Stimulated activated CD8-positive, alpha-beta memory T cell treated with anti-CD3 and anti-CD28 coated beads, Interleukin-15, amount 100 ng/mL, for 1 hour (primary cell): ENCODE data around the gene FBXO10.
"Not testable (repeated sequence)": the region's sequence is repeated elsewhere in the genome, so short reads cannot be mapped to it uniquely, and the experiment has no call there.

ENCODE experiments used
- DNase-seq: peaks from one replicate; pipeline ENCODE4 v3.0.0-alpha.2; 2020; ENCODE audit warnings: low read depth

Gene FBXO10

DNA sequence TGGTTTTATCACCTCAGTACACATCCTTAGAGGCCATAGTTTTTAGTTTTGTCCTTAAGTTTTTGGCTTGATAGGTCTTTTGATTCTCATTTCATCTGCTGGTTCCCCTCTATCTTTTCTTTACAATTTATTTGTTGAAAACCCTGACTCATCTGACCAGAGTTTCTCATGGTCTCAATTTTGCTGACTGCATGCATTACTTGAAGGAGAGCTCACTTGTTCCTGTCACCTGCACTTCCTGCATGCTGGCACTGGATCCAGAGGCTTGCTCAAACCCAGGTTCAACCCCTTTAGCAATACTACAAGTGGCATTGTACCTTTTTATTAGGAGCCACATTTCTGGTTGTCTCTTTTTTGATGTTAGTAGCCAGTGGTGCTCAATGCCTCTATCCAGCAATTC is 26.7 kb downstream of the FBXO10 start:
- DNase-seq = no peak

- DNase-seq = no peak
Observed at GRCh38 chr9:37547328-37547878, 28.8 kb downstream of the FBXO10 start.

- no peak for DNase-seq
Observed at GRCh38 chr9:37543468-37543867, 32.7 kb downstream of the FBXO10 start.

DNA sequence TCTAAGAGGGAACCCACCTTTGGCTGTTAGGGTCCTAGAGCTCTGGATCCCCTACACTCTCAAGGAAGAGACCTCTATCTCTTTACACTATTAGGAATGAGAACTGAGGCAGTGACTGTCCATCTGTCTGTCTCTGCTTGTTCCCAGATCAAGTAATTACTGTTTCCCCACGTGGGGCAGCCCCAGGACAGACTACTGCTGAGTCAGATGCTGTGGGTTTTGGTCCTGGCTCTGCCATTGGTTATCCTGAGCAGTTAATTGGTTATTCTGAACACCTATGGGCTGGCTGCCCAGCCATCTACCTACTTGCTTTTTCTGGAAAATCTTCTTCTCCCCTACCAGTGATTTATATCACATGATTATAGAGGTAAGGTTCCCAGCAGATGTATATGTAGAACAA is 33.3 kb downstream of the FBXO10 start:
- DNase-seq = no peak

GRCh38 chr9:37542488-37542887 is 33.7 kb downstream of the FBXO10 start:
- no peak for DNase-seq

DNA sequence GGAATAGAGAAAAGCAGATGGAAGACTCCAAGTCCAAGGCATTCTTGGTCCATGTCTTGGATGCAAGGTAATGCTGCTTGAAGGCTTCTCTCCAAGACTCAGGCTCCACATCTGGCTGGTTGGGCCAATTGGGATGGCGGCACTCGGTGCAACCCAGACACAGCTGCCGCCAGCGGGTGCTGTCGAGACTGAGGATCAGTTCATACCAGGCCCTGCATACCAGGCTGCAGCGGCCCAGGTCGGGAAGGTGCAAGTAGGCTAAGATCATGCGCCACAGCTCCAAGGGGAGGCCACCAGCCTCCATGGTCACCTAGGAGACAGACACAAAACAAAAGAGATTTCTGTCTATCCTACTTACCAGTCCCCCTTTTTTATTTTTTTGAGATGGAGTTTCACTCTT is 34.7 kb downstream of the FBXO10 start:
- DNase-seq = no peak

DNA sequence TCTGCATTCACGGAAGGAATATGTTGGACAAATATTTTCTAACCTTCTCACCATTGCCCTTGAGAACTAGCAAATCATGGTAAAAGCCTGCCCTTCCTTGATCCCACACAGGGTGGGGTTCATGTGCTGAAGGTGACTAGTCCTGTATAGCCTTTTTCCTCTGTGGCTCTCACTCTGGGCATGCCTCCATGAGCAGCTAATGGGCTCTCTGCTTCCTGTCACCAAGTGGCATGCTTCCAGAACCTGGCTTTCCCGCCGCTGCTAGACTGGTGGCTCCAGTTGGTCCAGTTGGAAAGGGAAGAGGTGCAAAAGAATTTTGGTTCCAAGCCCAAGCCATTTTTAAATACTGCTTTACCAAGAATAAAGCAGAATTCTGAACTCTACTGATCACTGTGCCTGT is 35.5 kb downstream of the FBXO10 start:
- DNase-seq = no peak

- DNase-seq = no peak
Observed at GRCh38 chr9:37539634-37540033, 36.5 kb downstream of the FBXO10 start.

GRCh38 chr9:37538099-37538498 is 38.1 kb downstream of the FBXO10 start:
- no peak for DNase-seq

- DNase-seq = no peak
Observed at GRCh38 chr9:37534901-37535300, 41.3 kb downstream of the FBXO10 start.

DNA sequence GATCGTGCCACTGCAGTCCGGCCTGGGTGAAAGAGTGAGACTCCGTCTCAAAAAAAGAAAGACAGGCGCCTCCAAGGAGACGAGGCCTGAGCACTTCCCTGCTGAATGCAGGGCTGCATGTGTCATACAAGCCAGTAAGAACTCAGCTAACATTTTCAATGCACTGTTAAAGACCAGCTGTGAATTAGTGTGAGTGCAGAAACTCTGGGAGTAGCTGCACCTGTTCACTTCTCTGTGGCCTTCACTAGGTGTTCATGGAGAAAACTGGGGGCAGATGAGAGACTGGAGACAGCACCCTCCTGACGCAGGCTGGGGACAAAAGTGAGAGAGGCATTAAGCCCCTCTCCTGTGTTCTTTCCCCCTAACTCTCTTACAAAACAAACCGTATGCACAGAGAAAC is 41.8 kb downstream of the FBXO10 start:
- DNase-seq = no peak

- no peak for DNase-seq
Observed at GRCh38 chr9:37531699-37532098, 44.5 kb downstream of the FBXO10 start.

DNA sequence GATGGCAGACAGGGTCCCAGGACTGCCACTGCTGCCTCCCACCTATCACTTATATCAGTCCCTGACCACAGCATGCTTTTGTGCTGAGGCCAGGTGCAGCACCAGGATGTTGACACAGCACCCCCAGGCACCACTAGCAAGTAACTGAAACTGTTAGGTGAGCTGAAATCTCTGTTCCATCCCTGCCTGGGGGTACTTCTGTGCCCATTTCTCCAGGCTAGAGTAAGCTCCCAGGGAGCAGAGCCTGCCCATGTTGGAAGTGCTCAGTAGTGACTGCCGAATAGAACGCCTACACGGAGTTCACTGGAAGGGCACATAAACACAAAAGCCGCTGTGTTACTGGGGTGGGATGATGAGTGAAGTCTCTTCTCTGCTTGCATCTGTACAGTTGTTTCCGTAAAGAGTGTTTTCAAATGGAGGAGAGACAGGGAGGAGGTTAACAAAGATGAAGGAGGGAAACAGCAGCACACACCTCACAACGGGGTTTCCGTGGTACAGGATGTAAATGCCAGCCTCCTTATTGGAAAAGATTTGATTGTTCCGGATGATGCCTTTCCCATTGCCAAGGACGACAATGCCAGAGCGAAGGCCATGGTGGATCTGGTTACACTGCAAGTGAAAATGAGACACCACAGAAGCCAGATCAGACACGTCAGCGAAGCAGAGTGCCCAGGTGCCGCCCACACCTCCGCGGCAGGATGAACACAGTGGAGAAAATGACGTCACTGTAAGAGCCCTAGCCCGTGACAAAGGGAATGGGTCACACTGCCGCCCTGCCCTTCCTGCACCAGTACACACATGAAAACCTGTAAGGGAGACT is 47.3 kb downstream of the FBXO10 start:
- peak; percentile 21 for DNase-seq

GRCh38 chr9:37523916-37524315 is 52.3 kb downstream of the FBXO10 start:
- DNase-seq = no peak

GRCh38 chr9:37522971-37523370 is 53.2 kb downstream of the FBXO10 start:
- DNase-seq = no peak

DNA sequence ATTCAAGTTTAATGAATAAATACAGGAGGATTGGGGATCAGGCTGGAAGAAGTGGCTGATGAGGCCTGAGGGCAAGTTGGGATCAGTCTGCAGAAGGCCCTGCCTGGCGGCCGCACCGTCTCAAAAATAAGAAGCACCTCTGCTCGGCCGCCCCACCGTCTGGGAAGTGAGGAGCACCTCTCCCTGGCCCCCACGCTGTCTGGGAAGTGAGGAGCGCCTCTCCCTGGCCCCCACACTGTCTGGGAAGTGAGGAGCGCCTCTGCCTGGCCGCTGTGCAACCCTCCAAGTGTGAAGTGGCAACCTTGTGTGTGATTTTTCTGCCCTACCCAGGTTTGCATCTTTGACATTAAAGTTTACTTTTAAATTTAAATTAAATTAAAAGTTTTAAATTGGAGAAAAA is 55.1 kb downstream of the FBXO10 start:
- DNase-seq = no peak

DNA sequence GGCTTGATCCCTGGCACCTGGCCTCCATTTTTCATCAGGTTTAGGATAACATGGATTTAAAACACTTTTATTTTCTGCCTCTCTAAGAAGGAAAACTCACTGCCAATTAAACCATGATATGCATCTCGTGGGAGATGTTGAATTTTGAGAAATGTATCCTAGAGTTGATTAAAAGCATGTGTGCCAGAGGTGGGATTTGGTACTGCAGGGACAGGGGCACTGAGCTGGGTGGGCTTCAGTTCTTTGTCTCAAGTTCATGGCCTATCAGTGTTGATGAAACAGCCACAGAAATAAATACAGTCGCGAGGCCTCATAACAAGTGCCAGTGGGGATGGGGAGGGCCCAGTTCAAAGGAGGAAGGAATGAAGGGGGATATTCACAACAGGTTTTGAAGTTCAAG is 55.5 kb downstream of the FBXO10 start:
- DNase-seq = no peak

DNA sequence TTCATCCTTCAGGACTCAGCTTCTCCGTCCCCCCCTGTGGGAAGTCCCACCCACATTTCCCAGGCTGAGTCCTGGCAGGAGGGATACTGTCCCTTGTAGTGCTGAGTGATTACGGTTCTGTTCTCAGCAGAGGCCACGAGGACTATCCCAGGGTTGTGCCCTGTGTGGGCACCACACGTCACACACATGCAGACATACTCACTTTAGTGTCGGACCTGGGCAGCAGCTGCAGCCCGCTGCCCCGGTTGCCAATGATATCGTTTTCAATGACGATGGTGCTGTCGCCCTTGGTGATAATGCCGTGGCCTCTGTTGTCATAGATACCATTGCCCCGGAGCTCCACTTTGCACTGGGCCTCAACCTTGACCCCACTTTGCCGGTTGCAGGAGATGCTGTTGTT is 58.3 kb downstream of the FBXO10 start:
- no peak for DNase-seq

DNA sequence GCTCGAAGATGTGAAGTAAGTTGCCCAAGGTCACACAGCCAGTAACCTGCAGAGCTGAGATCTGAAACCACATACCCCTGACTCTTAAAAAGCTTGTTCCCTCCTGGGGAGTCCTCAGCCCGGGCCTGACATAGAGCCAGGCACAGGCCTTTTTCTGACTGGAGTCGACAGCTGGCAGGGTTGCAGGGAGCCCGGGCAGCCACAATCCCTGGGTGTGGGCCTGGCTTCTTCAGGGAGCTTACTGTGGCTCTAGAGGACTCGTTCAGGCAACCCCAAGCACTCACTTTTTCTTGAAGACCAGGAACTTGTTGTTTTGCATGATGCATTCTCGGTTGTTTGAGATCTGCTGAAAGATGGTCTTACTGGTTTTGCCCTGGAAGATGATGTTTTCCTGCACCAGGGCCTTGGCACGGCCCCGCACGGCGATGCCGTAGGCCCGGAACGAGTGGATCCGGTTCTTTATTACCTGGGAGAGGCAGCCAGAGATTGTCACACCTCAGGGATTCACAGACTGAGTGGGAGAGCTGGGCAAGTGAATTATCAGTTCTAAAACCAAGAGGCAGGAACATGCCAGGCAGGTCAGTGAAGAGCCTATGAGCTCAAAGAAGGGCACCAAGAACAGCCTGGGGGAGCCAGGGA is 60.4 kb downstream of the FBXO10 start:
- no peak for DNase-seq

GRCh38 chr9:37514999-37515398 is 61.2 kb downstream of the FBXO10 start:
- no peak for DNase-seq

GRCh38 chr9:37514415-37514814 is 61.8 kb downstream of the FBXO10 start:
- not testable (repeated sequence) for DNase-seq

- no peak for DNase-seq
Observed at GRCh38 chr9:37512437-37512836, 63.7 kb downstream of the FBXO10 start.
